Measurements from ENCODE around the gene CREB3L2. TPM values are rescaled to one million over a fixed set of nuclear protein-coding genes. Genes with fewer than 3 reads are reported as not detected.

The CREB3L2 gene
- total RNA-seq, 4 donors from 2014 or later: 33.1 to 59.1 (median 43.3) TPM

GRCh38 chr7:137993395-137993743, 8.5 kb downstream of the CREB3L2 start:
- WGBS, 2 donors (ENCODE audit: low coverage in 1 of 2): 86 to 94% methylated on average over 2 to 6 of the region's 6 CpGs
- Histone ChIP-seq H3K27me3 (no peaks in the 10 kb centered on the region), H3K9me3 (no peaks in the 10 kb centered on the region), H3K4me3 (no peak overlapping the region), H3K36me3 (no peaks in the 10 kb centered on the region), H3K4me1 (peaks cover 18 to 98% (median 56%) of the 10 kb centered on the region in 3 donors), H3K27ac (peak overlapping the region; percentile 59 to 76 (median 69))
- TF ChIP-seq CTCF (IDR thresholded peaks at IDR 0.05): no peak
- TF ChIP-seq POLR2A (IDR thresholded peaks at IDR 0.05): no peak
- no peak for TF ChIP-seq EP300 (IDR thresholded peaks at IDR 0.05)
- no peak for TF ChIP-seq POLR2AphosphoS5 (IDR thresholded peaks at IDR 0.05)
- no peak for ATAC-seq

GRCh38 chr7:137992550-137993394, 9.1 kb downstream of the CREB3L2 start:
- peak; percentile 82 for ATAC-seq
- Histone ChIP-seq H3K27ac (peak overlapping the region; percentile 59 to 76 (median 69)), H3K36me3 (no peaks in the 10 kb centered on the region), H3K4me3 (no peak overlapping the region), H3K4me1 (peaks cover 13 to 98% (median 60%) of the 10 kb centered on the region in 3 donors), H3K27me3 (no peaks in the 10 kb centered on the region), H3K9me3 (no peaks in the 10 kb centered on the region)
- WGBS, 2 donors (ENCODE audit: low coverage in 1 of 2): 30 to 37% methylated on average over 5 of the region's 5 CpGs
- TF ChIP-seq EP300 (IDR thresholded peaks at IDR 0.05) (no peak), POLR2AphosphoS5 (IDR thresholded peaks at IDR 0.05) (peak; percentile 90)

- Histone ChIP-seq H3K4me1 (peaks cover 16 to 98% (median 67%) of the 10 kb centered on the region in 3 donors), H3K27me3 (no peaks in the 10 kb centered on the region), H3K4me3 (no peak overlapping the region), H3K9me3 (no peaks in the 10 kb centered on the region), H3K36me3 (no peaks in the 10 kb centered on the region), H3K27ac (peak overlapping the region; percentile 59 to 76 (median 69))
- WGBS, 2 donors (ENCODE audit: low coverage in 1 of 2): 40 to 43% methylated on average over 5 of the region's 5 CpGs
- ATAC-seq: peak; percentile 42
- no peak for TF ChIP-seq CTCF (IDR thresholded peaks at IDR 0.05)
- no peak for TF ChIP-seq POLR2AphosphoS5 (IDR thresholded peaks at IDR 0.05)
- TF ChIP-seq EP300 (IDR thresholded peaks at IDR 0.05): no peak
- TF ChIP-seq POLR2A (IDR thresholded peaks at IDR 0.05): no peak
Measured at GRCh38 chr7:137992104-137992549, 9.8 kb downstream of the CREB3L2 start.

GRCh38 chr7:137990251-137990941, 11.5 kb downstream of the CREB3L2 start:
- WGBS, 2 donors (ENCODE audit: low coverage in 1 of 2): 28 to 36% methylated on average over 5 of the region's 5 CpGs
- H3K9me3 ChIP-seq: no peaks in the 10 kb centered on the region
- H3K4me1 ChIP-seq: peaks cover 25 to 98% (median 71%) of the 10 kb centered on the region in 3 donors
- TF ChIP-seq EP300 (IDR thresholded peaks at IDR 0.05) (no peak), POLR2A (IDR thresholded peaks at IDR 0.05) (no peak), CTCF (IDR thresholded peaks at IDR 0.05) (no peak), POLR2AphosphoS5 (IDR thresholded peaks at IDR 0.05) (peak; percentile 78)
- no peaks in the 10 kb centered on the region for H3K27me3 ChIP-seq
- H3K4me3 ChIP-seq: peak overlapping the region in 1 of 2 donors; percentile 12
- H3K36me3 ChIP-seq: no peaks in the 10 kb centered on the region
- H3K27ac ChIP-seq: peak overlapping the region; percentile 14 to 76 (median 69)
- ATAC-seq: no peak

- no peak overlapping the region for H3K4me3 ChIP-seq
- no peaks in the 10 kb centered on the region for H3K9me3 ChIP-seq
- no peak for ATAC-seq
- TF ChIP-seq POLR2AphosphoS5 (IDR thresholded peaks at IDR 0.05) (no peak), CTCF (IDR thresholded peaks at IDR 0.05) (no peak), EP300 (IDR thresholded peaks at IDR 0.05) (no peak), POLR2A (IDR thresholded peaks at IDR 0.05) (no peak)
- WGBS, 2 donors (ENCODE audit: low coverage in 1 of 2): 56 to 65% methylated on average over 4 of the region's 4 CpGs
- no peaks in the 10 kb centered on the region for H3K27me3 ChIP-seq
- H3K36me3 ChIP-seq: no peaks in the 10 kb centered on the region
- peaks cover 25 to 99% (median 74%) of the 10 kb centered on the region in 3 donors for H3K4me1 ChIP-seq
- H3K27ac ChIP-seq: peak overlapping the region in 3 of 4 donors; percentile 64 to 76 (median 74)
Measured at GRCh38 chr7:137989590-137989989, 12.3 kb downstream of the CREB3L2 start.
